ENCODE data around the gene FLYWCH2.

- TF ChIP-seq CTCF (conservative IDR thresholded peaks at IDR 0.05; ENCODE audit: low read length), result no peak
- no peak for TF ChIP-seq EZH2phosphoT487 (IDR thresholded peaks at IDR 0.05; ENCODE audit: borderline replicate concordance, low read depth, low read length)
Observed at GRCh38 chr16:2855536-2855935, 27.5 kb upstream of the FLYWCH2 start.

Measured in OCI-LY7 (cell line).